ENCODE data around the gene TSHZ1.

DNA sequence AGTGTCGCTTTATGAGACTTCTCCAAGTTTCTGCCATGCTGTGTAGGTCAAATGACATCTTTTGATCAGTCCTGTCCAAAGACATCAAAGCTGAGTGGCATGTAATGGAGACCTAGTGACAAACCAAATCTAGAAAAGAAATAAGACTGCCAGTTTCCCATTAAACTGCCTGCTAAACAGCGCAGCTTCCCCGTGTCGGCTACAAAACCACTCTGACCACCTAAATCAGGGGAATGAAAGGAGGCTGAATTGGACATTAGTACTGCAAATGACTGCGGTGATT is 57.7 kb downstream of the TSHZ1 start:
- TF ChIP-seq POLR2AphosphoS5 (IDR thresholded peaks at IDR 0.05) (no peak), EP300 (IDR thresholded peaks at IDR 0.05; ENCODE audit: low read depth) (no peak)
- TF ChIP-seq, protein P1, sequence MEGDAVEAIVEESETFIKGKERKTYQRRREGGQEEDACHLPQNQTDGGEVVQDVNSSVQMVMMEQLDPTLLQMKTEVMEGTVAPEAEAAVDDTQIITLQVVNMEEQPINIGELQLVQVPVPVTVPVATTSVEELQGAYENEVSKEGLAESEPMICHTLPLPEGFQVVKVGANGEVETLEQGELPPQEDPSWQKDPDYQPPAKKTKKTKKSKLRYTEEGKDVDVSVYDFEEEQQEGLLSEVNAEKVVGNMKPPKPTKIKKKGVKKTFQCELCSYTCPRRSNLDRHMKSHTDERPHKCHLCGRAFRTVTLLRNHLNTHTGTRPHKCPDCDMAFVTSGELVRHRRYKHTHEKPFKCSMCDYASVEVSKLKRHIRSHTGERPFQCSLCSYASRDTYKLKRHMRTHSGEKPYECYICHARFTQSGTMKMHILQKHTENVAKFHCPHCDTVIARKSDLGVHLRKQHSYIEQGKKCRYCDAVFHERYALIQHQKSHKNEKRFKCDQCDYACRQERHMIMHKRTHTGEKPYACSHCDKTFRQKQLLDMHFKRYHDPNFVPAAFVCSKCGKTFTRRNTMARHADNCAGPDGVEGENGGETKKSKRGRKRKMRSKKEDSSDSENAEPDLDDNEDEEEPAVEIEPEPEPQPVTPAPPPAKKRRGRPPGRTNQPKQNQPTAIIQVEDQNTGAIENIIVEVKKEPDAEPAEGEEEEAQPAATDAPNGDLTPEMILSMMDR (IDR thresholded peaks at IDR 0.05): no peak
